ENCODE results near the gene BRD7.
"Not testable (repeated sequence)": the region's sequence is repeated elsewhere in the genome, so short reads cannot be mapped to it uniquely, and the experiment has no call there.

BRD7 gene

GRCh38 chr16:50360033-50360778, 8.6 kb downstream of the BRD7 start:
- in situ Hi-C loops (cut with MboI; ENCODE audit: low sequenced_read_pairs) = loop anchor here (25.0 kb wide), 1 partner anchor 302 kb away; no protein-coding TSS in a partner anchor

GRCh38 chr16:50359626-50360025, 9.2 kb downstream of the BRD7 start:
- in situ Hi-C loops (cut with MboI; ENCODE audit: low sequenced_read_pairs) = loop anchor here (25.0 kb wide), 1 partner anchor 303 kb away; no protein-coding TSS in a partner anchor

GRCh38 chr16:50354629-50355456, 13.9 kb downstream of the BRD7 start:
- in situ Hi-C loops (cut with MboI; ENCODE audit: low sequenced_read_pairs) = loop anchor here (25.0 kb wide), 1 partner anchor 307 kb away; no protein-coding TSS in a partner anchor

GRCh38 chr16:50354082-50354481, 14.7 kb downstream of the BRD7 start:
- in situ Hi-C loops (cut with MboI; ENCODE audit: low sequenced_read_pairs) = loop anchor here (25.0 kb wide), 1 partner anchor 308 kb away; no protein-coding TSS in a partner anchor

GRCh38 chr16:50351952-50352351, 16.8 kb downstream of the BRD7 start:
- in situ Hi-C loops (cut with MboI; ENCODE audit: low sequenced_read_pairs) = loop anchor here (25.0 kb wide), 1 partner anchor 310 kb away; no protein-coding TSS in a partner anchor

- in situ Hi-C loops (cut with MboI; ENCODE audit: low sequenced_read_pairs) = loop anchor here (25.0 kb wide), 1 partner anchor 311 kb away; no protein-coding TSS in a partner anchor
Measured at GRCh38 chr16:50351116-50351515, 17.7 kb downstream of the BRD7 start.

GRCh38 chr16:50345210-50345609, 23.6 kb downstream of the BRD7 start:
- in situ Hi-C loops (cut with MboI; ENCODE audit: low sequenced_read_pairs) = not testable (repeated sequence)

GRCh38 chr16:50343566-50343965, 25.2 kb downstream of the BRD7 start:
- in situ Hi-C loops (cut with MboI; ENCODE audit: low sequenced_read_pairs) = not testable (repeated sequence)

GRCh38 chr16:50340578-50340977, 28.2 kb downstream of the BRD7 start:
- in situ Hi-C loops (cut with MboI; ENCODE audit: low sequenced_read_pairs) = no loop called here

GRCh38 chr16:50338371-50339231, 30.2 kb downstream of the BRD7 start:
- in situ Hi-C loops (cut with MboI; ENCODE audit: low sequenced_read_pairs) = no loop called here

GRCh38 chr16:50336884-50337283, 31.9 kb downstream of the BRD7 start:
- in situ Hi-C loops (cut with MboI; ENCODE audit: low sequenced_read_pairs) = no loop called here

- in situ Hi-C loops (cut with MboI; ENCODE audit: low sequenced_read_pairs) = no loop called here
Measured at GRCh38 chr16:50335196-50335958, 33.4 kb downstream of the BRD7 start.

- in situ Hi-C loops (cut with MboI; ENCODE audit: low sequenced_read_pairs) = no loop called here
Measured at GRCh38 chr16:50334106-50334975, 34.4 kb downstream of the BRD7 start.

- in situ Hi-C loops (cut with MboI; ENCODE audit: low sequenced_read_pairs) = no loop called here
Measured at GRCh38 chr16:50332599-50332998, 36.2 kb downstream of the BRD7 start.

- in situ Hi-C loops (cut with MboI; ENCODE audit: low sequenced_read_pairs) = no loop called here
Measured at GRCh38 chr16:50331570-50331969, 37.2 kb downstream of the BRD7 start.

GRCh38 chr16:50329446-50330189, 39.2 kb downstream of the BRD7 start:
- in situ Hi-C loops (cut with MboI; ENCODE audit: low sequenced_read_pairs) = no loop called here

GRCh38 chr16:50326835-50327465, 41.8 kb downstream of the BRD7 start:
- in situ Hi-C loops (cut with MboI; ENCODE audit: low sequenced_read_pairs) = no loop called here

GRCh38 chr16:50326264-50326663, 42.5 kb downstream of the BRD7 start:
- in situ Hi-C loops (cut with MboI; ENCODE audit: low sequenced_read_pairs) = no loop called here
